Measurements from ENCODE around the gene FAM118A.

GRCh38 chr22:45336971-45337431 lies 27.3 kb downstream of the FAM118A start:
- TF ChIP-seq CTCF (IDR thresholded peaks at IDR 0.05; ENCODE audit: insufficient read depth, low read depth, low read length) (no peak), EZH2 (IDR thresholded peaks at IDR 0.05; ENCODE audit: insufficient read depth, low read length) (no peak)

All from astrocyte (in vitro differentiated cells and primary cell).